ENCODE measurements around the gene PRRG4.
A peak's percentile ranks its signal among the peaks of the same experiment; 100 is the strongest.

Gene PRRG4

GRCh38 chr11:32826113-32826512 is 3.6 kb upstream of the PRRG4 start:
- H3K27me3 ChIP-seq (ENCODE audit: insufficient read depth, poor library complexity, severe bottlenecking), result no peaks in the 10 kb centered on the region
- ATAC-seq (ENCODE audit: low read depth) (no peak), DNase-seq (ENCODE audit: low spot score) (no peak)
- no peak overlapping the region for H3K4me3 ChIP-seq (ENCODE audit: severe bottlenecking)
- H3K9me3 ChIP-seq (ENCODE audit: severe bottlenecking), result no peaks in the 10 kb centered on the region
- TF ChIP-seq CTCF (IDR thresholded peaks at IDR 0.05; ENCODE audit: poor library complexity, severe bottlenecking), result no peak
- H3K4me1 ChIP-seq (ENCODE audit: insufficient read depth, poor library complexity, severe bottlenecking), result peaks cover 12% of the 10 kb centered on the region
- no peaks in the 10 kb centered on the region for H3K36me3 ChIP-seq (ENCODE audit: low read depth)
- no peak overlapping the region for H3K27ac ChIP-seq (ENCODE audit: poor library complexity, severe bottlenecking)

- no peaks in the 10 kb centered on the region for H3K9me3 ChIP-seq (ENCODE audit: severe bottlenecking)
- no peak for ATAC-seq (ENCODE audit: low read depth)
- no peak for TF ChIP-seq CTCF (IDR thresholded peaks at IDR 0.05; ENCODE audit: poor library complexity, severe bottlenecking)
- no peak for DNase-seq (ENCODE audit: low spot score)
- no peak overlapping the region for H3K27ac ChIP-seq (ENCODE audit: poor library complexity, severe bottlenecking)
- no peaks in the 10 kb centered on the region; the same call in 1 of the 2 replicates for H3K36me3 ChIP-seq (ENCODE audit: low read depth)
- H3K4me3 ChIP-seq (ENCODE audit: severe bottlenecking), result no peak overlapping the region
- H3K27me3 ChIP-seq (ENCODE audit: insufficient read depth, poor library complexity, severe bottlenecking), result no peaks in the 10 kb centered on the region
- peaks cover under 1% of the 10 kb centered on the region for H3K4me1 ChIP-seq (ENCODE audit: insufficient read depth, poor library complexity, severe bottlenecking)
These were observed 2.5 kb upstream of the PRRG4 start for GRCh38 chr11:32827276-32827675.

- Histone ChIP-seq H3K27me3 (ENCODE audit: insufficient read depth, poor library complexity, severe bottlenecking) (no peaks in the 10 kb centered on the region), H3K36me3 (ENCODE audit: low read depth) (peaks cover 3% of the 10 kb centered on the region; the same call in 1 of the 2 replicates), H3K4me1 (ENCODE audit: insufficient read depth, poor library complexity, severe bottlenecking) (no peaks in the 10 kb centered on the region), H3K27ac (ENCODE audit: poor library complexity, severe bottlenecking) (peak overlapping the region; percentile 29), H3K4me3 (ENCODE audit: severe bottlenecking) (peak overlapping the region; percentile 84), H3K9me3 (ENCODE audit: severe bottlenecking) (no peaks in the 10 kb centered on the region)
- DNase-seq (ENCODE audit: low spot score) (no peak), ATAC-seq (ENCODE audit: low read depth) (no peak)
- no peak for TF ChIP-seq CTCF (IDR thresholded peaks at IDR 0.05; ENCODE audit: poor library complexity, severe bottlenecking)
These were observed 509 bp upstream of the PRRG4 start for GRCh38 chr11:32829157-32829679.

DNA sequence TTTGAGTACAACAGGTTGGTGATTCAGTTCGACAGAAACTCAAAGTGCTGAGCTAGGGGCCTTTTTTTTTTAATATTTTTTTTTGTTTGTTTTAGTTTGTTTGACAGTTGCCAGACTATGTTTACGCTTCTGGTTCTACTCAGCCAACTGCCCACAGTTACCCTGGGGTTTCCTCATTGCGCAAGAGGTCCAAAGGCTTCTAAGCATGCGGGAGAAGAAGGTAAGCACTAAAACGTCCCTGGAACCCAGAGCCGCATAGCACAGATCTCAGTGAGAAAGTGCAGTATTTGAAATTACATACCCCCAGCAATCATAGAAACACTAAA is 649 bp downstream of the PRRG4 start:
- H3K27me3 ChIP-seq (ENCODE audit: insufficient read depth, poor library complexity, severe bottlenecking), result no peaks in the 10 kb centered on the region
- H3K36me3 ChIP-seq (ENCODE audit: low read depth), result peaks cover 8% of the 10 kb centered on the region; the same call in 1 of the 2 replicates
- no peak for DNase-seq (ENCODE audit: low spot score)
- H3K27ac ChIP-seq (ENCODE audit: poor library complexity, severe bottlenecking), result peak overlapping the region; percentile 29
- peak; percentile 15 for ATAC-seq (ENCODE audit: low read depth)
- H3K9me3 ChIP-seq (ENCODE audit: severe bottlenecking), result no peaks in the 10 kb centered on the region
- TF ChIP-seq CTCF (IDR thresholded peaks at IDR 0.05; ENCODE audit: poor library complexity, severe bottlenecking), result no peak
- no peaks in the 10 kb centered on the region for H3K4me1 ChIP-seq (ENCODE audit: insufficient read depth, poor library complexity, severe bottlenecking)
- H3K4me3 ChIP-seq (ENCODE audit: severe bottlenecking), result peak overlapping the region; percentile 84

DNA sequence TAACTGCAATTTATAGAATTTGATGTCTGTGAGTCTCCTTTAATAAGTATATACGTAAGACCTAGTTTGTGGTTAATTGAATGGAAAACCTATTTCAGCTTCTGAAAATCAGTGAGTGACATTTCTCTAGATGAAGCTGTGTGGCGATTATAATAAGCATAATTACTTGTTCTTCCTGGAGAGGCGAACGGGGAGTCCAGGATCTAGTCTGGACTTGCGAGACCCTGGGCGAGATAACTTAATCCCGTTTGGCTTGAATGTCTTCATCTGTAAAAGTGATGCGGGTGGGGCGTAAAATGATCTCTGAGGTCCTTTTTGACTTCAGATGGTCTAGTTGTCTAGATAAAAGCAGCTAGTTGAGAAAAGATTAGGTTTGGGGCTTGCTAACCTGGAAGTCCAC is 1.1 kb downstream of the PRRG4 start:
- H3K27me3 ChIP-seq (ENCODE audit: insufficient read depth, poor library complexity, severe bottlenecking), result no peaks in the 10 kb centered on the region
- no peak for DNase-seq (ENCODE audit: low spot score)
- no peak for TF ChIP-seq CTCF (IDR thresholded peaks at IDR 0.05; ENCODE audit: poor library complexity, severe bottlenecking)
- H3K4me1 ChIP-seq (ENCODE audit: insufficient read depth, poor library complexity, severe bottlenecking), result no peaks in the 10 kb centered on the region
- ATAC-seq (ENCODE audit: low read depth), result no peak
- no peaks in the 10 kb centered on the region for H3K9me3 ChIP-seq (ENCODE audit: severe bottlenecking)
- peak overlapping the region; percentile 84 for H3K4me3 ChIP-seq (ENCODE audit: severe bottlenecking)
- H3K27ac ChIP-seq (ENCODE audit: poor library complexity, severe bottlenecking), result peak overlapping the region; percentile 29
- H3K36me3 ChIP-seq (ENCODE audit: low read depth), result peaks cover 8% of the 10 kb centered on the region; the same call in 1 of the 2 replicates
